ACC112 (cell line): Measurements from ENCODE around the gene PPP1R1C.

ENCODE experiments used
- H2AFZ ChIP-seq: fragments of 200-600 bp; sonication (generic); one replicate; pipeline ENCODE4 v1.6.0; 2017; ENCODE audit warnings: antibody characterized with exemption, low read length; ENCODE audit not compliant: unreplicated experiment
- H3K27ac ChIP-seq: fragments of 200-600 bp; sonication (generic); 2 replicates; pipeline ENCODE4 v1.5.1; 2014; ENCODE audit warnings: low read depth, mild to moderate bottlenecking, antibody characterized with exemption, low read length, moderate library complexity
- H3K27me3 ChIP-seq: fragments of 200-600 bp; sonication (generic); 2 replicates; pipeline ENCODE4 v1.6.1; 2014; ENCODE audit warnings: mild to moderate bottlenecking, antibody characterized with exemption, low read length, moderate library complexity, mixed read lengths; ENCODE audit not compliant: insufficient read depth
- H3K36me3 ChIP-seq: fragments of 200-600 bp; sonication (generic); 2 replicates; pipeline ENCODE4 v1.6.1; 2016; ENCODE audit warnings: mild to moderate bottlenecking, antibody characterized with exemption, low read length, moderate library complexity, mixed read lengths; ENCODE audit not compliant: insufficient read depth
- H3K4me1 ChIP-seq: fragments of 200-600 bp; sonication (generic); one replicate; pipeline ENCODE4 v1.6.1; 2016; ENCODE audit warnings: low read length, mixed read lengths; ENCODE audit not compliant: insufficient read depth, unreplicated experiment, control insufficient read depth
- H3K4me3 ChIP-seq: fragments of 200-600 bp; sonication (generic); 2 replicates; pipeline ENCODE4 v1.5.1; 2014; ENCODE audit warnings: mild to moderate bottlenecking, low read depth, low read length
- H3K79me2 ChIP-seq: fragments of 200-600 bp; sonication (generic); one replicate; pipeline ENCODE4 v1.6.0; 2016; ENCODE audit warnings: low read length; ENCODE audit not compliant: control insufficient read depth, unreplicated experiment, insufficient read depth

PPP1R1C gene

DNA sequence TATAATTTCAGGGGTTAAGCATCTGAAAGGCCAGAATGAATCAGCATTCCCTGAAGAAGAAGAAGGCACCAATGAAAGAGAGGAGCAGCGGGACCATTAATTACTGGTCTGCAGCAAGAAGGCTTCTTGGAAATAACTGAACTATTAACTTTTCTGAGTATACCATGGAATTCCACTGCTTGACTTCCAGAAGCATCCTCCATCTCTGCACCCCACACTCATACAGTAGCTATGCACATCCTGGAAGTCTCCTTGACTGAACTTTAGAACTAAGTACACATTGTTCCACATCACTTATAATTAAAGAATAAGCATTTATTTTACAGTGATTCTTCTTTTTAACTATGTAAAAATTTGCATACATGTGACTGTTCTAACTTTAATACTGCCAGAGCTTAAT is 131.5 kb downstream of the PPP1R1C start:
- no peak overlapping the region for H3K27ac ChIP-seq
- H2AFZ ChIP-seq, result no peak overlapping the region
- no peaks in the 10 kb centered on the region for H3K4me1 ChIP-seq
- no peaks in the 10 kb centered on the region for H3K79me2 ChIP-seq
- no peaks in the 10 kb centered on the region for H3K36me3 ChIP-seq
- no peak overlapping the region for H3K4me3 ChIP-seq
- no peaks in the 10 kb centered on the region for H3K27me3 ChIP-seq

DNA sequence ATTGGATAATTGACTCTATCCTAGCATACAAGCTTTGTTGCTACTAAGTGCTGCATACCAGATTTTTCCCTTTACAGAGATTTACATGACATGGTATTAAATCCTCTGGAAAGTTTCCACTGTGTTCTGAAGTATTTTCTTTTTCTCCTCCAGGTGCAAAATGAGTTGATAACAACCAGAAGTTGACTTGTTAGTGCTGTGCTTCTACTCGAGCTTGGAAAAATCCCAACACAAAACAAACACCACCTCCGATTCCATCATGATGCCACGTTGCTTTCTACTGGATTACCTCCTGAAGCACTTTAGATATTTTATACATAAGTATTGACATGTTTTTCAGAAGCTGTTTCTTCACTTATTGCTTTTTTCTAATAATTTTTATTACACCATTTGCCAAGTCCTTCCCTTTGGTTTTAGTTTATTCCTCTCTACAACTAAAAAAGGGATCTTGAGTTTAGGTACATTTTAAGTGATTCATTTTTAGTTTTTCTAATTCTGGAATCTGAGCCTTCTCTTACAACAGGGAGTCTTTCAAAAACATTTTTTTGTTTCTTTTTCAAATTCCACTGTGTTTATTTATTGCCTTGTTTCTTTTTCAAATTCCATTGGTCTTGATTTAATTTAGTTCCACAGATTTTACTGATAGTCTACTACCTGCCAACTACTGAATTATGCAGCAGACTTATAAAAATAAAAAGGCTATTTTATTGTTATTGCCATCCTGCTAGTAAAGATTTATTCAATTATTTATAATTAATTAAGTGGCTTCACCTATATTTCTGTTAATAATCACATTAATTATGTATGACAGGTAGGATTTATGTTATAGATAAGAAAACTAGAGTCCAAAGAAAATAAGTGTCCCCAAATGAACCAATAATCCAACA is 143.4 kb downstream of the PPP1R1C start:
- H3K27ac ChIP-seq, result no peak overlapping the region
- no peaks in the 10 kb centered on the region for H3K79me2 ChIP-seq
- H3K4me1 ChIP-seq, result peaks cover 22% of the 10 kb centered on the region
- no peak overlapping the region for H2AFZ ChIP-seq
- H3K27me3 ChIP-seq, result no peaks in the 10 kb centered on the region
- H3K4me3 ChIP-seq, result no peak overlapping the region
- H3K36me3 ChIP-seq, result no peaks in the 10 kb centered on the region

DNA sequence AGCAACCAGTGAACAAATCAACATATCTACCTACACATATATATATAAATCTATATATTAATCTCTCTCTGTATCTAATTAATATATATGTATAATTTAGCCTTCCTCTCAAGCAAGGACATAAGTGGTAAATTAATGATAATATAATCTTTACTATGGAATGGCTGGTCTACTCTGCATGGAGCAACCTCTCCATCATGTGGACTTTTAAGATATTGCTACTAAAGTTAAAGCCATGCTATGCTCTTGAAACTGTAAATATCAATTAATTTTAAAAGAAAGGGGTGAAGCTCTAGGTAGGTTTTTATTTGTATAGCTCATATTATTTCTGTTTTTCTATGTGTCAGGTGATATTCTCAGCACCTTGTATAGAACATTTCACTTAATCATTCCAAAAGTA is 147.0 kb downstream of the PPP1R1C start:
- no peaks in the 10 kb centered on the region for H3K79me2 ChIP-seq
- H3K27me3 ChIP-seq, result no peaks in the 10 kb centered on the region
- no peak overlapping the region for H3K4me3 ChIP-seq
- H2AFZ ChIP-seq, result no peak overlapping the region
- H3K36me3 ChIP-seq, result no peaks in the 10 kb centered on the region
- H3K4me1 ChIP-seq, result peaks cover 25% of the 10 kb centered on the region
- H3K27ac ChIP-seq, result peak overlapping the region; percentile 2; the same call in 1 of the 2 replicates

DNA sequence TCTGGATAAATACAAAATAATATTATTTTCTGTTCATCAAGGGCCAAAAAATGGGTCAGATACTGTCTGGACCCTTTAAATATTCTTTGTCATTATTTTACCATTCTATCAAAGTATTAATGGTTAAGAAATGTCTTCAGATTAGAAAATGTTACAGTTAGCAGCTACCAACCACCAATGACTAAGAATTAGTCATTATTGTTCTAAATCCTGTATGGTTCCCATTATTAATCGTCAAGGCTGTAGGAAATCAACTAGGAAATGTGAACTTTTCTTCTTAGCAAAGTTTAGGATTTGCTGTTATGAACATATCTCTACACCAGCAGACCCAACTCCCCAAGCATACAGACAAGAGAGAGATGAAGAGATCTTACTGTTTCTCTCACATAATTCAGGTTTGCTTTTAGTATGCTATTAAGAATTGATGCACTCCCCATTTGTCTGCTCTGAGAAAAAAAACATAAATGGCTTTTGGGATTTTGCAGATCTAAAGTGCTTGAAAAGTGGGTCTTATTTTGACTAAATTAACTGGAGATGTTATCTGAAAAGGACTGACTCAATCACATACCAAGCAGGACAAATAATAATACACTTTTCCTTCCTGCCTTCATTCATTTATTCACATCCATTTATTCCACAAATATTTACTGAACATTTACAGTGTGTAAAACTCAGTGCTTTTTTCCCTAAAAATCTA is 147.7 kb downstream of the PPP1R1C start:
- Histone ChIP-seq H3K27ac (peak overlapping the region; percentile 29), H3K79me2 (no peaks in the 10 kb centered on the region)

DNA sequence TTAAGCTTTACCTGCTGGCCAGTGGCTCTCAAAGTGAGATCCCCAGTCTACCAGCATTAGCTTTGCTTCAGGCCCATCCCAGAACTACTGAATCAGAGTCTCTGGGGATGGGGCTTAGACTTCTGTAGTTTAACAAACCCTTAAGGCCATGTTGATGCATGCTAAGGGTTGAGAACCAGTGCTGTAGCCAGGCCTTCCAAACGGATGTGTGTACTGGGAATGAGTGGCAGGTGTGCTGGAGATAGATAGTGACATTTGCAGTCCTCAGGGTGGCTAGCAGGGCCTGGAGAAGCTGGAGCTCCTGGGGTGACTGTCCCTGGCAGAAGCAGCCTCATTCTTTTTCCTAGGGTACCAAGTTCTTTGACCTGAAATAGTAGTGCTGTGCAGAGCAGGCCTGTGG is 148.5 kb downstream of the PPP1R1C start:
- Histone ChIP-seq H2AFZ (no peak overlapping the region), H3K27ac (no peak overlapping the region), H3K4me1 (peaks cover 23% of the 10 kb centered on the region), H3K79me2 (no peaks in the 10 kb centered on the region), H3K36me3 (no peaks in the 10 kb centered on the region), H3K27me3 (no peaks in the 10 kb centered on the region), H3K4me3 (no peak overlapping the region)

More for the DNA sequence above, 147.7 kb downstream of the PPP1R1C start:
- H3K27me3 ChIP-seq, result no peaks in the 10 kb centered on the region
- H2AFZ ChIP-seq, result peak overlapping the region; percentile 69
- peaks cover 25% of the 10 kb centered on the region for H3K4me1 ChIP-seq
- no peak overlapping the region for H3K4me3 ChIP-seq
- no peaks in the 10 kb centered on the region for H3K36me3 ChIP-seq

DNA sequence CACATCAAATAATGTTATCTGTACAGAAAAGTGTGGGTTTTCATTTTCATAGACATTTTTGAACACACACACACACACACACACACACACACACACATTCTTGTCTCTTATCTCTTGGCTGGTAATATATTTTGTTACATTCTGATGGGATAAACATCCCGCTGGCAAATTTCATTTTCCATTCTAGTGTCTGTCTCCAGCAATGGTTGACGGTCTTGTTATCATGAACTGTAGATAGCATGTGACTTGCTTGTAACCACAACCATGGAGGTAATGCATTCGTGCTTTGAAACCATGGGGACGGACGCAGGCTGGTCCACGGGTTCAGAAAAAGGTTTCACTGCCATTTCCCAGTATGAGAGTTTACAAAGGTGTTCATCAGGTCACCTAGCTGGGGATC is 156.4 kb downstream of the PPP1R1C start:
- Histone ChIP-seq H3K27me3 (no peaks in the 10 kb centered on the region), H3K27ac (no peak overlapping the region), H2AFZ (no peak overlapping the region), H3K4me1 (peaks cover 8% of the 10 kb centered on the region), H3K36me3 (no peaks in the 10 kb centered on the region), H3K79me2 (no peaks in the 10 kb centered on the region), H3K4me3 (no peak overlapping the region)

DNA sequence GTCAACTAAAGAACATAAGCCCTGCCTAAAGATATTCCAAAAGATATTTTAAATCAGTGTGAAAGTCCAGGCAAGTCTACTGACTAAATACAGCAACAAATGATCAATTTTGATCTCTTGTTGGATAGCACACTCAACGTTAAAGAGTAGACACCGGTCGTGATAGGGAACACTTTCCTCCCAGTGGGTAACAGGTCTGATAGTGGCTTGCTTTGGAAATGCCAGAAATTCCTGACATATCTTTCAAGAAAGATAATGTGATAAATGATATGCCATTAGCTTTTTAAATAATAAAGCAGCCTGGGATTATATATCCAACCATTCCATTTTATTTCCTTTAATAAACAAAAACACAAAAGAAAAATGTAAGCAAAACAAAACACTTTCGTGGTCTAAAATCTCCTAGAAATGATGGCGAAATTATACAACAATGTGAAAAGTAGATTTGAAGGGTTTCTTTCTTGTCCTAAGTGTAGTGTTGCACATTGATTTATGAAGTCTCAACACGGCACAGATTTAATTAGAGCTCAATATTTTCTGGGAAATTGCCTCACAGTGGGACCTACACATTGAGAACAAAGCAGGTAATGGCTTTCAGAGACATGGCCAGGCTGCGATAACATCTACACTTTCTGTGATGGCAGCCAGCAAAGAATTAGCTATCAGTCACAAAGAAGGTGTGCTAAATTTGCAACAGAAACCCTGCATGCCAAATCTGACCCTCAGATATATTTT is 158.6 kb downstream of the PPP1R1C start:
- peaks cover 8% of the 10 kb centered on the region for H3K4me1 ChIP-seq
- H3K79me2 ChIP-seq, result no peaks in the 10 kb centered on the region
- H2AFZ ChIP-seq, result no peak overlapping the region
- H3K4me3 ChIP-seq, result no peak overlapping the region
- no peaks in the 10 kb centered on the region for H3K27me3 ChIP-seq
- no peaks in the 10 kb centered on the region for H3K36me3 ChIP-seq
- no peak overlapping the region for H3K27ac ChIP-seq

DNA sequence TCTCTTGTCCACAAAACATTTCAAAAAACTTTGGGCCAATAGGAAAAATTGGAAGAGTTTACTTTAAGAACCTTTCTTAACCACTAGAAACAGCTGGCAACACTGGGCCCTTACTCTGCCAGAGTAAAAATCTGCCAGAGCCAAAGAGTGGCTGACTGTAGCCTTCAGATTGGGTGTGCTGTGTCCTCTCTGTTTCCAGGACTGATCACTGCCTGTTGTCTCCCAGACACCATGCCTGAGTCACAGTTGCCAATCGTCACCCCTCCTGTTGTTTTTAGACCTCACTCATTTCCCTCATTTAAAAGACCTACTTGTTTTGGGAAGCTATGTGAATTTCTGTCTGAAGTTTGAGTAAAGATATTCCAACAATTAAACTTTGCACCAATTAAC is 159.1 kb downstream of the PPP1R1C start:
- H2AFZ ChIP-seq, result no peak overlapping the region
- no peak overlapping the region for H3K27ac ChIP-seq
- H3K4me1 ChIP-seq, result peaks cover 8% of the 10 kb centered on the region
- H3K4me3 ChIP-seq, result no peak overlapping the region
- no peaks in the 10 kb centered on the region for H3K36me3 ChIP-seq
- H3K79me2 ChIP-seq, result no peaks in the 10 kb centered on the region
- H3K27me3 ChIP-seq, result no peaks in the 10 kb centered on the region

DNA sequence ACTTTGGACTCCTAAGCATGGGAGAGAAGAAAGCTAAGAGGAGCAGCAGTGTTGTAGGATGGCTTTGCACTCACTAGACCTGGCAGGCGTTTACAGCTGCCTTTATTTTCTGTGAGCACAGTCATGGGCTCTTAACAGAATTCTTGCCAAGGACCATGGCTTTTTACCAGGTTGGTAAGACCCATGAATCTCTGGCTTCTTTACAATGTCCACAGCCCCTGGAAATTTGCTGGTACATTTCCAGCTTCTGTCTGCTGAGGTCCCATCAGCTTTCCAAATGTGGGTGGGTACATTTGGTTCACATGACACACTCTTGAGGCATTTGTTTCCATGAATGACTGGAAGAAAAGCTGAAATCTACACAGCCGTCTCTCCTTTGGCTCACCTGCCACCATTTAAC is 162.7 kb downstream of the PPP1R1C start:
- Histone ChIP-seq H3K4me3 (no peak overlapping the region), H3K4me1 (peaks cover 8% of the 10 kb centered on the region), H2AFZ (no peak overlapping the region), H3K36me3 (no peaks in the 10 kb centered on the region), H3K27me3 (no peaks in the 10 kb centered on the region), H3K27ac (no peak overlapping the region), H3K79me2 (no peaks in the 10 kb centered on the region)

DNA sequence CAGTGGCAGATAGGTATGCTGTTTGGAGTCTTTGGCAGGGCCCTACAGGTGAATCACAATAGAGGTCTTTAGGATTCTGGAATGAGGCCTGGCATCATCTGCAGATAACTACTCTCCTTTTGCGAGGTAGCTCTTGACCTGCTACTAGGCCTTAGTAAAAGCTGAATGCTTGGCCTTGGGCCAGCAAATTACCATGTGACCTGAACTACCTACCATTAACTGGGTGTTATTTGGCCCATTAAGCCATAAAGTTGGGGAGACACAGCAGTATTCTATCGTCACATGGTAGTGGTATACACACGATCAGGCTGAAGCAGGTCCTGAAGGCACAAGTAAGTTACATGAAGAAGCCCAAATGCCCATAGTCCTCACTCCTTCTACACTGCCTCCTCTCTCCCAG is 178.2 kb downstream of the PPP1R1C start:
- Histone ChIP-seq H3K36me3 (no peaks in the 10 kb centered on the region), H3K4me3 (no peak overlapping the region), H2AFZ (no peak overlapping the region), H3K27me3 (no peaks in the 10 kb centered on the region), H3K4me1 (no peaks in the 10 kb centered on the region), H3K79me2 (no peaks in the 10 kb centered on the region), H3K27ac (no peak overlapping the region)
